LNCaP clone FGC (cell line): ENCODE results near the gene PLXNA4.

ENCODE experiments used
- DNase-seq: peaks from one replicate; pipeline ENCODE4 v3.0.0-alpha.2; 2011; ENCODE audit warnings: low read depth
- H3K4me3 ChIP-seq: 2 replicates; pipeline ENCODE4 v1.5.1; 2011; ENCODE audit warnings: mild to moderate bottlenecking, low read depth, low read length, control low read depth
- CTCF ChIP-seq: IDR thresholded peaks from 2 replicates; pipeline ENCODE4 v1.5.1; 2012; ENCODE audit warnings: mild to moderate bottlenecking; ENCODE audit not compliant: control insufficient read depth, insufficient read depth; ENCODE audit errors: extremely low read depth

PLXNA4 gene

DNA sequence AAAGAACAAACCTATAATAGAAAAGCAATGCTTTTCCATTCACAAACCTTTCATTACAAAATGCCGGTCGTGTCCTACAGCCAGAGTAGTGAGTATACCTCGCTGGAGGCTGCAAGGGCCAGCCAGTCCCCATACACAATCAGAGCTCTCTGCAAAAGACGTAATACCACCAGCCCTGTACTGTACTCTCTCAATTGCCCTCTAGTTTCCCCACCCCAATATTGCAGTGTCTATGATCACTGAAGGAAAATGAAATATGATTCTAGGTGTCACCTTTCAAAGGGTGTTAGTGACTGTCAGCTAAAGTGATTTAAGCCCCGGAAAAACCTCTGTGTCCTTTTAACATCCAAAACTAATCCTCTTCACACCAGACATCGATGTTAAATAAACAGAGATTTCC lies 24.8 kb downstream of the PLXNA4 start:
- DNase-seq = no peak
- no peak overlapping the region for H3K4me3 ChIP-seq
- no peak for TF ChIP-seq CTCF

DNA sequence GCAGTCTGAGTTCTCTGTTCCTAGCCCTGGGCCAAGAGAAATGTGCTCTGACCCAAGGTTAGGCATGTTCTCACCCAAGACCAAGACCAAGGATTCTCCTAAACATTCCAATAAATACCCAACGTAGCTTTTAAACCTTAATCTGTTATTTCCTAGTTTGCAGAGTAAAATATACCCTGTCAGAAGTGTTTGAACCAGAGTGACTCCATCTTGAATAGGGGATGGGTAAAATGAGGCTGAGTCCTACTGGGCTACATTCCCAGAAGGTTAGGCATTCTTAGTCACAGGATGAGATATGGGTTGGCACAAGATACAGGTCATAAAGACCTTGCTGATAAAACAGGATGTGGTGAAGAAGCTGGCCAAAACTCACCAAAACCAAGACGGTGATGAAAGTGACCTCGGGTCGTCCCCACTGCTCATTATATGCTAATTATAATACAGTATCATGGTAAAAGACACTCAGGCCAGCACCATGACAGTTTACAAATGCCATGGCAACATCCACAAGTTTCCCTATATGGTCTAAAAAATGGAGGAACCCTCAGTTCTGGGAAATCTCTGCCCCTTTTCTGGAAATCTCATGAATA lies 27.7 kb downstream of the PLXNA4 start:
- no peak overlapping the region for H3K4me3 ChIP-seq
- no peak for TF ChIP-seq CTCF
- DNase-seq = no peak

- TF ChIP-seq CTCF = no peak
- DNase-seq = no peak
- no peak overlapping the region for H3K4me3 ChIP-seq
Measured at GRCh38 chr7:132547821-132548220, 28.4 kb downstream of the PLXNA4 start.

GRCh38 chr7:132546366-132547127 lies 29.7 kb downstream of the PLXNA4 start:
- no peak overlapping the region for H3K4me3 ChIP-seq
- TF ChIP-seq CTCF = no peak
- no peak for DNase-seq

DNA sequence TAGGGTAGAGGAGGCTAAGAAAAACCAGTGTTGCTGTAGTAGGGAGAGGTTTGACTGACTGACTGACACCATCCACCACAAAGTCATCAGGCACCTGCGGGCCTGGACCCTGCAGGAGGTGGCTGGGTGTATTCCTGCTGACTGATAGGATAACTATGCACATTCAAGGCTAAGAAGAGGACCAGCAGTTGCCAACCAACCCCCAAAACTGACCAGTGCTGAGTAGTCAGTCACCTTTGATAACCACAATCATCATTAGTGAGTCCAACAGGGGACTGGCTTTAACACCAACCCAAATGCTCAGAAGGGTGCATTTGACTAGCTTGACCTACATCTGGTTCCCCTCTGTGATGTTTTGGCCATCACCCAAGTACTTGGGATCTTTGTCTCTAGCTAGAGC lies 30.5 kb downstream of the PLXNA4 start:
- DNase-seq = no peak
- H3K4me3 ChIP-seq = no peak overlapping the region
- no peak for TF ChIP-seq CTCF

- no peak overlapping the region for H3K4me3 ChIP-seq
- DNase-seq = no peak
- no peak for TF ChIP-seq CTCF
Measured at GRCh38 chr7:132544999-132545398, 31.3 kb downstream of the PLXNA4 start.

DNA sequence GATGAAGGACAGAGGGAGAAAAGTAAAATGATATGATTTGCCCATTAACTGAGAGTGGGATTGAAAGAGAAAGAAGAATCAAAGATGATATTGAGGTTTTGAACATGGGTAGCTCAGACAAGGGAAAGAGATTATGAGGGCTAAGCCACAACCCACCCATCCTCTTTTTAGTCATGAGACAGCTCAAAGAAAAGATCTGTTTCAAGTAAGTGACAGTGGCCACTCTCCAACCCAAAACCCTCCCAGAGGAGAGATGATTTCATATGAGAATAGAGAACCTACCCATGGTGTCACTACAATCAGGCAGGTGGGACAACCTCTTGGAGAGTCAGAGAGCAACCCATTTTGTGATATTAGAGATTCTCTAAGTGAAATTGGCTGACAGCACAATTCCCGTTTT lies 32.2 kb downstream of the PLXNA4 start:
- no peak for TF ChIP-seq CTCF
- no peak for DNase-seq
- H3K4me3 ChIP-seq = no peak overlapping the region
